ENCODE data around the gene PCDHA11.
"Not testable (repeated sequence)": the region's sequence is repeated elsewhere in the genome, so short reads cannot be mapped to it uniquely, and the experiment has no call there.

The PCDHA11 gene

DNA sequence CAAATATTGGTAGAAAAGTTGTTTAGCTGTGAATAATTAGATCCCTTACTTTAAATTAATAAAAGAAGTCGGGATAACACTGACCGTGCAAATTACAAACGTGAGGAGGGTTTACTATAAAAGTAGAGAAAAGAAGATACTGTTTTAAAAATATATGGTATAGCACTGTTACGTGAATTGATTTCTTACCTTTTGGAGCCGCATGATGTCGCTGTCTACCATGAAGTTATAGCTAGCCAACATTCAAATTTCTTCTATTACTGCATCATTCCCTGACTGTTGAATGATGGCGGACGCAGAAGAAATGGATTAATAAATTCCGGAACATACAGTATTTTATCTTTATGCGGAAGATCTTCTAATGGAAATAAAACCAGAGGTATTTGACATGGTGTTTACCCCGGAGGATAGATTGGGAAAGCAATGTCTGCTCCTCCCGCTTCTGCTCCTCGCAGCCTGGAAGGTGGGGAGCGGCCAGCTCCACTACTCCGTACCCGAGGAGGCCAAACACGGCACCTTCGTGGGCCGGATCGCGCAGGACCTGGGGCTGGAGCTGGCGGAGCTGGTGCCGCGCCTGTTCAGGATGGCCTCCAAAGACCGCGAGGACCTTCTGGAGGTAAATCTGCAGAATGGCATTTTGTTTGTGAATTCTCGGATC lies 40.9 kb upstream of the PCDHA11 start, which contains the start of gene PCDHA6:
Gene PCDHA6, plus strand, starts transcription at position 257 of the 658 bp plus-strand sequence. Its CDS starts 132 bp downstream, at position 389.
- peaks cover 73% of the 10 kb centered on the region for H3K9me3 Mint-ChIP-seq
- TF ChIP-seq, protein P1, sequence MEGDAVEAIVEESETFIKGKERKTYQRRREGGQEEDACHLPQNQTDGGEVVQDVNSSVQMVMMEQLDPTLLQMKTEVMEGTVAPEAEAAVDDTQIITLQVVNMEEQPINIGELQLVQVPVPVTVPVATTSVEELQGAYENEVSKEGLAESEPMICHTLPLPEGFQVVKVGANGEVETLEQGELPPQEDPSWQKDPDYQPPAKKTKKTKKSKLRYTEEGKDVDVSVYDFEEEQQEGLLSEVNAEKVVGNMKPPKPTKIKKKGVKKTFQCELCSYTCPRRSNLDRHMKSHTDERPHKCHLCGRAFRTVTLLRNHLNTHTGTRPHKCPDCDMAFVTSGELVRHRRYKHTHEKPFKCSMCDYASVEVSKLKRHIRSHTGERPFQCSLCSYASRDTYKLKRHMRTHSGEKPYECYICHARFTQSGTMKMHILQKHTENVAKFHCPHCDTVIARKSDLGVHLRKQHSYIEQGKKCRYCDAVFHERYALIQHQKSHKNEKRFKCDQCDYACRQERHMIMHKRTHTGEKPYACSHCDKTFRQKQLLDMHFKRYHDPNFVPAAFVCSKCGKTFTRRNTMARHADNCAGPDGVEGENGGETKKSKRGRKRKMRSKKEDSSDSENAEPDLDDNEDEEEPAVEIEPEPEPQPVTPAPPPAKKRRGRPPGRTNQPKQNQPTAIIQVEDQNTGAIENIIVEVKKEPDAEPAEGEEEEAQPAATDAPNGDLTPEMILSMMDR (IDR thresholded peaks at IDR 0.05) = peak; percentile 37
- H3K36me3 Mint-ChIP-seq (ENCODE audit: low read depth) = peaks cover 81% of the 10 kb centered on the region
- peak within 1 kb of the TSS; percentile 80 for H3K4me3 Mint-ChIP-seq
- DNase-seq = peak; percentile 25
- no peaks in the 10 kb centered on the region for H3K27me3 Mint-ChIP-seq (ENCODE audit: low read depth, poor library complexity)
- H3K27ac Mint-ChIP-seq = peak within 1 kb of the TSS; percentile 60
- H3K4me1 Mint-ChIP-seq = peaks cover 5% of the 10 kb centered on the region

DNA sequence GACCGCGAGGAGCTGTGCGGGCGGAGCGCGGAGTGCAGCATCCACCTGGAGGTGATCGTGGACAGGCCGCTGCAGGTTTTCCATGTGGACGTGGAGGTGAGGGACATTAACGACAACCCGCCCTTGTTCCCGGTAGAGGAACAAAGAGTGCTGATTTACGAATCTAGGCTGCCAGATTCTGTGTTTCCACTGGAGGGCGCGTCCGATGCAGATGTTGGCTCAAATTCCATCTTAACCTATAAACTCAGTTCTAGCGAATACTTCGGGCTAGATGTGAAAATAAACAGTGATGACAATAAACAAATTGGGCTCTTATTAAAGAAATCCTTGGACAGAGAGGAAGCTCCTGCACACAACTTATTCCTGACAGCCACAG lies 40.4 kb upstream of the PCDHA11 start:
- TF ChIP-seq, protein P1 (IDR thresholded peaks at IDR 0.05) = peak; percentile 20
- peaks cover 5% of the 10 kb centered on the region for H3K4me1 Mint-ChIP-seq
- DNase-seq = no peak
- peaks cover 75% of the 10 kb centered on the region for H3K9me3 Mint-ChIP-seq
- H3K36me3 Mint-ChIP-seq (ENCODE audit: low read depth) = peaks cover 81% of the 10 kb centered on the region
- no peak overlapping the region for H3K27ac Mint-ChIP-seq
- H3K4me3 Mint-ChIP-seq = peak overlapping the region; percentile 80
- H3K27me3 Mint-ChIP-seq (ENCODE audit: low read depth, poor library complexity) = no peaks in the 10 kb centered on the region

DNA sequence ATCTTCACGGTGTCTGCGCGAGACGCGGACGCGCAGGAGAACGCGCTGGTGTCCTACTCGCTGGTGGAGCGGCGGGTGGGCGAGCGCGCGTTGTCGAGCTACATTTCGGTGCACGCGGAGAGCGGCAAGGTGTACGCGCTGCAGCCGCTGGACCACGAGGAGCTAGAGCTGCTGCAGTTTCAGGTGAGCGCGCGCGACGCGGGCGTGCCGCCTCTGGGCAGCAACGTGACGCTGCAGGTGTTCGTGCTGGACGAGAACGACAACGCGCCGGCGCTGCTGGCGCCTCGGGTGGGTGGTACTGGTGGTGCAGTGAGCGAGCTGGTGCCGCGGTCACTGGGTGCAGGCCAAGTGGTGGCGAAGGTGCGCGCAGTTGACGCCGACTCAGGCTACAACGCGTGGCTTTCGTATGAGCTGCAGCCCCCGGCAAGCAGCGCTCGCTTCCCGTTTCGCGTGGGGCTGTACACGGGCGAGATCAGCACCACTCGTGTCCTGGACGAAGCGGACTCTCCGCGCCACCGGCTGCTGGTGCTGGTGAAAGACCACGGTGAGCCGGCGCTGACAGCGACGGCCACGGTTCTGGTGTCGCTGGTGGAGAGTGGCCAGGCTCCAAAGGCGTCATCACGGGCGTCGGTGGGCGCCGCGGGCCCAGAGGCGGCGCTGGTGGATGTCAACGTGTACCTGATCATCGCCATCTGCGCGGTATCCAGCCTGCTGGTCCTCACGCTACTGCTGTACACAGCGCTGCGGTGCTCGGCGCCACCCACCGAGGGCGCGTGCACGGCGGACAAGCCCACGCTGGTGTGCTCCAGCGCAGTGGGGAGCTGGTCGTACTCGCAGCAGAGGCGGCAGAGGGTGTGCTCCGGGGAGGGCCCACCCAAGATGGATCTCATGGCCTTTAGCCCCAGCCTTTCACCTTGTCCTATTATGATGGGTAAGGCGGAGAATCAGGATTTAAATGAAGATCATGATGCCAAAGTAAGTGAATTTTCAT lies 39.0 kb upstream of the PCDHA11 start:
- Mint-ChIP-seq H3K9me3 (peaks cover 81% of the 10 kb centered on the region), H3K36me3 (ENCODE audit: low read depth) (peaks cover 82% of the 10 kb centered on the region)
- not testable (repeated sequence) for H3K4me1 Mint-ChIP-seq; H3K4me3 Mint-ChIP-seq; H3K27me3 Mint-ChIP-seq (ENCODE audit: low read depth, poor library complexity); H3K27ac Mint-ChIP-seq; DNase-seq

DNA sequence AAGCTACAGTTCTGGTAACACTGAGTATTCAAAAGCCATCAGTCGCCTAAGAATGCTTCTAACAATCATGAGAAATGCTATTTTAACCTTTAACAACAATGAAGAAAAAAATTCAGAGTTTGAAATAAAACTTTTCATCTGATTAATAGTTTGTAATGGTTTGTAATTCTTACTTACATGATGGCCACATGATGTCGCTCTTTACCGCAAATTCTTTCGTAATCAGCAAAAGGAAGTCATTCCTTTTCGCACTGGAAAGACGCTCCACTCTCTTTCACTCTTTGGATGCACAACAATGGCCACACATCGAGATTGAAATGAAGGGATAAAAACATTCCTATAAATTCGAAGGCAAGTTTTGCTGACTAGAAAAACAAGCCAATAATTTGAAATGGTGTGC lies 34.8 kb upstream of the PCDHA11 start, which contains the start of gene PCDHA7:
Gene PCDHA7, plus strand, starts transcription at position 277 of the 400 bp plus-strand sequence. Its CDS starts 115 bp downstream, at position 392.
- Mint-ChIP-seq H3K27me3 (ENCODE audit: low read depth, poor library complexity) (no peaks in the 10 kb centered on the region), H3K4me1 (no peaks in the 10 kb centered on the region), H3K36me3 (ENCODE audit: low read depth) (peaks cover 82% of the 10 kb centered on the region), H3K27ac (no peak within 1 kb of the TSS), H3K4me3 (no peak within 1 kb of the TSS), H3K9me3 (peaks cover 80% of the 10 kb centered on the region)
- DNase-seq = no peak
- TF ChIP-seq, protein P1 (IDR thresholded peaks at IDR 0.05) = no peak

DNA sequence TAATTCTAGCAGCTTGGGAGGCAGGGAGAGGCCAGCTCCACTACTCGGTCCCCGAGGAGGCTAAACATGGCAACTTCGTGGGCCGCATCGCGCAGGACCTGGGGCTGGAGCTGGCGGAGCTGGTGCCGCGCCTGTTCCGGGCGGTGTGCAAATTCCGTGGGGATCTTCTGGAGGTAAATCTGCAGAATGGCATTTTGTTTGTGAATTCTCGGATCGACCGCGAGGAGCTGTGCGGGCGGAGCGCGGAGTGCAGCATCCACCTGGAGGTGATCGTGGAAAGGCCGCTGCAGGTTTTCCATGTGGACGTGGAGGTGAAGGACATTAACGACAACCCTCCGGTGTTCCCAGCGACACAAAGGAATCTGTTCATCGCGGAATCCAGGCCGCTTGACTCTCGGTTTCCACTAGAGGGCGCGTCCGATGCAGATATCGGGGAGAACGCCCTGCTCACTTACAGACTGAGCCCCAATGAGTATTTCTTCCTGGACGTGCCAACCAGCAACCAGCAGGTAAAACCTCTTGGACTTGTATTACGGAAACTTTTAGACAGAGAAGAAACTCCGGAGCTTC lies 34.2 kb upstream of the PCDHA11 start:
- H3K9me3 Mint-ChIP-seq = peaks cover 79% of the 10 kb centered on the region
- H3K36me3 Mint-ChIP-seq (ENCODE audit: low read depth) = peaks cover 80% of the 10 kb centered on the region
- not testable (repeated sequence) for H3K4me3 Mint-ChIP-seq; H3K27ac Mint-ChIP-seq; DNase-seq; H3K4me1 Mint-ChIP-seq; H3K27me3 Mint-ChIP-seq (ENCODE audit: low read depth, poor library complexity)

DNA sequence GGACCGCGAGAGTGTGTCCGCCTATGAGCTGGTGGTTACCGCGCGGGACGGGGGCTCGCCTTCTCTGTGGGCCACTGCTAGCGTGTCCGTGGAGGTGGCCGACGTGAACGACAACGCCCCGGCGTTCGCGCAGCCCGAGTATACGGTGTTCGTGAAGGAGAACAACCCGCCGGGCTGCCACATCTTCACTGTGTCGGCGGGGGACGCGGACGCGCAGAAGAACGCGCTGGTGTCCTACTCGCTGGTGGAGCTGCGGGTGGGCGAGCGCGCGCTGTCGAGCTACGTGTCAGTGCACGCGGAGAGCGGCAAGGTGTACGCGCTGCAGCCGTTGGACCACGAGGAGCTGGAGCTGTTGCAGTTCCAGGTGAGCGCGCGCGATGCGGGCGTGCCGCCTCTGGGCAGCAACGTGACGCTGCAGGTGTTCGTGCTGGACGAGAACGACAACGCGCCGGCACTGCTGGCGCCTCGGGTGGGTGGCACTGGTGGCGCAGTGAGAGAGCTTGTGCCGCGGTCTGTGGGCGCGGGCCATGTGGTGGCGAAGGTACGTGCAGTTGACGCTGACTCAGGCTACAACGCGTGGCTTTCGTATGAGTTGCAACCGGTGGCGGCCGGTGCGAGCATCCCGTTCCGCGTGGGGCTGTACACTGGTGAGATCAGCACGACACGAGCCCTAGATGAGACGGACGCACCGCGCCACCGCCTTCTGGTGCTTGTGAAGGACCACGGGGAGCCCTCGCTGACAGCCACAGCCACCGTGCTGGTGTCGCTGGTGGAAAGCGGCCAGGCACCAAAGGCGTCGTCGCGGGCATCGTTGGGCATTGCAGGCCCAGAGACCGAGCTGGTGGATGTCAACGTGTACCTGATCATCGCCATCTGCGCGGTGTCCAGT lies 32.9 kb upstream of the PCDHA11 start:
- H3K27me3 Mint-ChIP-seq (ENCODE audit: low read depth, poor library complexity) = no peaks in the 10 kb centered on the region
- no peak overlapping the region for H3K4me3 Mint-ChIP-seq
- H3K36me3 Mint-ChIP-seq (ENCODE audit: low read depth) = peaks cover 85% of the 10 kb centered on the region

More for the DNA sequence above, 32.9 kb upstream of the PCDHA11 start:
- H3K9me3 Mint-ChIP-seq = peaks cover 88% of the 10 kb centered on the region
- DNase-seq = no peak
- no peak overlapping the region for H3K27ac Mint-ChIP-seq
- no peaks in the 10 kb centered on the region for H3K4me1 Mint-ChIP-seq
- TF ChIP-seq, protein P1 (IDR thresholded peaks at IDR 0.05) = no peak
